ENCODE results near the gene HBM.
"Not testable (repeated sequence)": the region's sequence is repeated elsewhere in the genome, so short reads cannot be mapped to it uniquely, and the experiment has no call there.

Gene HBM

GRCh38 chr16:149024-149660 is 16.6 kb upstream of the HBM start:
- peak; percentile 10 for DNase-seq

- DNase-seq, result no peak
Measured at GRCh38 chr16:152141-153128, 13.3 kb upstream of the HBM start, which contains the start of gene HBZ. Gene HBZ (plus strand): TSS chr16:152644. CDS start chr16:152910, 266 bp downstream.

DNA sequence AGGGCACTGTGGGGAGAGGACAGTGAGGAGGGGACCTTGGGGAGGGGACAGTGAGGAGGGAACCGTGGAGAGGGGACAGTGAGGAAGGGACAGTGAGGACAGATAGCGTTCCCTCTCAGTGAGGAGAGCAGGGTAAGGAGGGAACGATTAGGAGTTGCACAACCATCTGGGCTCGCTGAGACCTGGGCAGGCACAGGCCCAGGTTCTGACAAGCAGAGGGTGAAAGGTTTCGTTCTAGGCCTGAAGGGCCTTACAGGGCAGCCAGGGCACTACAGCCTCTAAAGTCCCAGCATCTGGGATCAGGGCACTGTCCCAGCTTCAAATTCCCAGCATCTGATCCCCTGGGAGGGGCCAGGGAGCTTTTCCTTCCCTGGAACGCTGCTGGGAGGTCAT is 12.7 kb upstream of the HBM start:
- not testable (repeated sequence) for DNase-seq

GRCh38 chr16:153550-154216 is 12.1 kb upstream of the HBM start:
- DNase-seq, result not testable (repeated sequence)

DNA sequence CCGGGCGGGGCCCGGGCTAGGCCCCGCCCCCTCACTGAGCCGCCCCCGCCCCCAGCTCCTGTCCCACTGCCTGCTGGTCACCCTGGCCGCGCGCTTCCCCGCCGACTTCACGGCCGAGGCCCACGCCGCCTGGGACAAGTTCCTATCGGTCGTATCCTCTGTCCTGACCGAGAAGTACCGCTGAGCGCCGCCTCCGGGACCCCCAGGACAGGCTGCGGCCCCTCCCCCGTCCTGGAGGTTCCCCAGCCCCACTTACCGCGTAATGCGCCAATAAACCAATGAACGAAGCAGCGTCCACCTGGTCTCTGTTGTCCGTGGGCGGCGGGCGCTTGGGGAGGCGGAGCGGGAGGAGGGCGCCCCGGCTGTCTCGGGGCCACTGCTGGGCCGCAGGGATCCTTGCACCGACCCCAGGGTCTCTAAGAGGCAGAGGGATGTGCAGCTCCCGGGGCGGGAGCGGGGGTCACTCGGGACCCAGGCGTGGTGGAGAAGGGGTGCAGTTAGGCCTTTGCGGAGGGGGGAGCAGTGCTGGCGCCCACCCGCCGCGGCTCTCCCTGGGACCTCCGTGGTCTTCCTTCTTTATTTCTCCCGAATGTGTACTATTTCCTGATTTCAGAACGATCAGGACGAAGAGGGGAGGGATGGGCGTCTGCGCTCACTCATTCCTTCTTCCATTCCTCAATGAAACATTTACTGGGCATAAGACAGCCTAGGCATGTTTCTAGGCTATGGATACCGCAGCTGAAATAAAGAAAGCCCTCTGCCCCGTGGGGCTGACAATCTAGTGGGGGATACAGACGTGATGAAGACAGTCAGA is 11.4 kb upstream of the HBM start:
- DNase-seq, result peak; percentile 14

DNA sequence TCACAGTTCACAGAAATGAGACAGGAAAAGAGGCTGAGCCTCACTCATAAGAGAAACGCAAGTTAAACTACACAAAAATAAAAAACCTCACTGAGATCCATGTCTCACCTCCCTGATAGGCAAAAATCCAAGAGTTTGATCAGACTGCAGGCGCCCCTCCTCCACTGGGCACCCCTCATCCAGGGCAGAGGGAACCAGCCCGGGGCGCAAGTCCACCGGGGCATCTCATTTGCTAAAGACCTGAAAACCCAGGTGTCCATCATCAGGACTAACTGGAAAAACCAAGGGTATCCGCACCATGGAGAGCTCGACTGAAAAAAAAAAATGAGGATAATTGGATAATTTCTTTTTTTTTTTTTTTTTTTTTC is 10.8 kb upstream of the HBM start:
- no peak for DNase-seq

GRCh38 chr16:159136-159849 is 6.5 kb upstream of the HBM start:
- no peak for DNase-seq

DNA sequence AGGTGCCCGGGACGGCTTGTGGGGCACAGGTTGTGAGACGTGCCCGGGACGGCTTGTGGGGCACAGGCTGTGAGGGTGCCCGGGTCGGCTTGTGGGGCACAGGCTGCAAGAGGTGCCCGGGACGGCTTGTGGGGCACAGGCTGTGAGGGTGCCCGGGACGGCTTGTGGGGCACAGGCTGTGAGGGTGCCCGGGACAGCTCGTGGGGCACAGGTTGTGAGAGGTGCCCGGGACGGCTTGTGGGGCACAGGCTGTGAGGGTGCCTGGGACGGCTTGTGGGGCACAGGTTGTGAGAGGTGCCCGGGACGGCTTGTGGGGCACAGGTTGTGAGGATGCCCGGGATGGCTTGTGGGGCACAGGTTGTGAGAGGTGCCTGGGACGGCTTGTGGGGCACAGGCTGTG is 5.5 kb upstream of the HBM start:
- not testable (repeated sequence) for DNase-seq

DNA sequence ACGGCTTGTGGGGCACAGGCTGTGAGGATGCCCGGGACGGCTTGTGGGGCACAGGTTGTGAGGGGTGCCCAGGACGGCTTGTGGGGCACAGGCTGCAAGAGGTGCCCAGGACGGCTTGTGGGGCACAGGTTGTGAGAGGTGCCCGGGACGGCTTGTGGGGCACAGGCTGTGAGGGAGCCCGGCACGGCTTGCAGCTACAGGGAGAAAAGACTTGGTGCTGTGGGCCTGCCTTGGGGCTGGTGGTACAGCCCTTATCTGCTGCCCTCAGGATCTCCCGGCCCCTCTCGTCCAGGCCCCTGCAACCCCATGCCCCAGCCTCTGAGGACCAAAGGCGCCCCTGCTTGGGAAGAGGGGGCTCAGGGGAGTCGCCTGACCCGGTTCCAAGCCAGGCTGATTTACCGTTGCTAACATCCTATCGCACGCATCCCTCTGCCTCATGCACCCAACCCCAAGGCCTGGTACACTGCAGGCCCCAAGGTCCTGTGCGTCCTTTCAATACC is 5.0 kb upstream of the HBM start:
- DNase-seq, result no peak

DNA sequence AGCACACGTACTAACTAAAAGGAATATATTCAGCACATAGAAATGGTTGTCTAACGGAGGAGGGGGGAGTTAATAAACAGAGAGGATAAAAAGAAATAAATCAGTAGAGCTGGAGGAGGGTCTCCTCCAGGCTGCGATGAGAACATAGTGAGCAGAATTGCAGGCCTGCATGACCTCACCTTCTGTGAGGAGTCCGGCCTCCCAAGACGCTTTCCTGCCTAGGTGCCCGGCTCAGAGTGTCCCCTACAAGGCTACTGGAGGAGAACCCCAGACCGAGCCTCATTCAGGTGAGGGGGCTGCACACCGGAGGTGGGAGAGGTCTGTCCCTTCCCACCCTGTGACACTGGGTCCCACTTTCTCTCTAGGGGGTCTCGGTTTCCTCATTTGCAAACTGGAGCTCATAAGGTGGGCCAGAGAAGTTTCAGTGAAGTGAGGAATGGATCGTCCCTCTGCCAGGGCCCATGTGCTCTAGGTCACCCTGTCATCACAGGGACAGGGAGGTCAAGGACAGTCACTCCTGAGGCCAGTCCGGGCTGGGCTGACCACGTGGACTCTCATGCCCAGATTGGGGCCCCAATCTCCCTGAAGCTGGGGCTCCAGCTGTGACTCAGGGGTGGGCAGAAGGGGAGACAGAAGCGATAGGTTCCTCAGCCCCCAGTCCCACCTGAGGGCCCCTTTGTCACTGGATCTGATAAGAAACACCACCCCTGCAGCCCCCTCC is 3.3 kb upstream of the HBM start:
- DNase-seq, result no peak

GRCh38 chr16:163139-163538 is 2.6 kb upstream of the HBM start:
- DNase-seq, result not testable (repeated sequence)

DNA sequence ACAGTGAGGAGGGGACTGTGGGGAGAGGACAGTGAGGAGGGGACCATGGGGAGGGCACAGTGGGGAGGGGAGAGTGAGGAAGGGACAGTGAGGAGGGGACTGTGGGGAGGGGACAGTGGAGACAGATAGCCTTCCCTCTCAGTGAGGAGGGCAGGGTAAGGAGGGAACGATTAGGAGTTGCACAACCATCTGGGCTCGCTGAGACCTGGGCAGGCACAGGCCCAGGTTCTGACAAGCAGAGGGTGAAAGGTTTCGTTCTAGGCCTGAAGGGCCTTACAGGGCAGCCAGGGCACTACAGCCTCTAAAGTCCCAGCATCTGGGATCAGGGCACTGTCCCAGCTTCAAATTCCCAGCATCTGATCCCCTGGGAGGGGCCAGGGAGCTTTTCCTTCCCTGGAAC is 2.1 kb upstream of the HBM start:
- DNase-seq, result not testable (repeated sequence)

DNA sequence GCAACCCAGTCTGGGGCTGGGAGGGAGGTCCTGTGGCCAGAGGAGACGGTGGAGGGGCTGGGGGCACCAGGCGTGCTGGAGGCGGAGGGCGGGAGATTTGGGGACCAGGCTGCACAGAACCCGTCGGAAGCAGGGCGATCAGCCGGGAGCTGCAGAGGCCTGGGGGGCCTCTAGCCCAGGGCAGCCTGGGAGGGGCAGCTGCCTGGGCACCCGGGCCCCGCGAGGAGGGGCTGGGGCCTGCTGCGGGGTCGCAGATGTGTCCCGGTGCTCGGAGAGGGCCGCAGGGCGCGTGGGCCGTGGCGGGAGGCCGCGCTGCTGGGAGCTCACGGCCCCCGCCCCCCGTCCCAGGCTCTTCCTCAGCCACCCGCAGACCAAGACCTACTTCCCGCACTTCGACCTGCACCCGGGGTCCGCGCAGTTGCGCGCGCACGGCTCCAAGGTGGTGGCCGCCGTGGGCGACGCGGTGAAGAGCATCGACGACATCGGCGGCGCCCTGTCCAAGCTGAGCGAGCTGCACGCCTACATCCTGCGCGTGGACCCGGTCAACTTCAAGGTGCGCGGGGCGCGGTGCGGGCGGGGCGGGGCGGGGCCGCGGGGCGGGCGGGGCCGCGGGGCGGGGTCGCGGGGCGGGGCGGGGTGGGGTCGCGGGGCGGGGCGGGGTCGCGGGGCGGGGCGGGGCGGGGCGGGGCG is 1.5 kb upstream of the HBM start:
- DNase-seq, result not testable (repeated sequence)

GRCh38 chr16:164827-165538 is 795 bp upstream of the HBM start:
- no peak for DNase-seq

DNA sequence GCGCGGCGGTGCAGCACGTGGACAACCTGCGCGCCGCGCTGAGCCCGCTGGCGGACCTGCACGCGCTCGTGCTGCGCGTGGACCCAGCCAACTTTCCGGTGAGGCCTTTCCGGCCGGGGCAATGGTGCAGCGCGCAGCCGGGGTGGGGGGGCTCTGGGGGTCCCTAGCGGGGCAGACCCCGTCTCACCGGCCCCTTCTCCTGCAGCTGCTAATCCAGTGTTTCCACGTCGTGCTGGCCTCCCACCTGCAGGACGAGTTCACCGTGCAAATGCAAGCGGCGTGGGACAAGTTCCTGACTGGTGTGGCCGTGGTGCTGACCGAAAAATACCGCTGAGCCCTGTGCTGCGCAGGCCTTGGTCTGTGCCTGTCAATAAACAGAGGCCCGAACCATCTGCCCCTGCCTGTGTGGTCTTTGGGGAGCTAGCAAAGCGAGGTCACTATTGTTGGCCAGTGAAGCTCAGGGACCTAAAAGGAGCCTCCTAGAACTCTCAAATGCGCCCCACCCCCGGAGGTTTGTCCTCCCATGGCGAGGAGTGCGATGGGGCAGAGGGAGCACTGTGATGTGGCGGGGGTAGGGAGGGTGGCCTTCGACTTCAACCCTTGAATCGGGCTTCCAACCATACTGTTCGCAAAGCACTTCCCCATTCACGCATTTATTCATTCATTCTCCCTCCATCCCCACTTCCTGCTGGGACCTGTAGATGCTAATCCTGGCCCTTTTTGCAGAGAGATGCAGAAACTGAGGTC is 770 bp downstream of the HBM start:
- no peak for DNase-seq

GRCh38 chr16:167122-167690 is 1.4 kb downstream of the HBM start:
- no peak for DNase-seq

DNA sequence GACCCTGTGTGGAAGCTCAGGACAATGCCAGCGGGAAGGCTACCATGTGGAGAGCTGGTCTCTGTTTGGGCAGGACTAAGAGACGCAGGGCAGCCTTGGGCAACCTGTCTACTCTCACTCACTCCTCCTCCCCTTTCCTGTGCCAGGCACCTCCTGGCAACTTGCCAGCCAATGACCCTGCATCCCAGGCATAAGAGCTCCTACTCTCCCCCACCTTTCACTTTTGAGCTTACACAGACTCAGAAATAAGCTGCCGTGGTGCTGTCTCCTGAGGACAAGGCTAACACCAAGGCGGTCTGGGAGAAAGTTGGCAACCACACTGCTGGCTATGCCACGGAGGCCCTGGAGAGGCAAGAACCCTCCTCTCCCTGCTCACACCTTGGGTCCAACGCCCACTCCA is 2.6 kb downstream of the HBM start:
- no peak for DNase-seq

GRCh38 chr16:169014-169413 is 3.2 kb downstream of the HBM start:
- DNase-seq, result no peak

GRCh38 chr16:170088-170507 is 4.3 kb downstream of the HBM start:
- peak; percentile 24 for DNase-seq

Measured in fibroblast of upper back skin (primary cell).